RWPE2 (cell line): ENCODE measurements around the gene SPRR2E.
"Not testable (repeated sequence)": the region's sequence is repeated elsewhere in the genome, so short reads cannot be mapped to it uniquely, and the experiment has no call there.

Source experiments
- ATAC-seq: fragments of 200-7000 bp; cut with Tn5 transposase; 3 replicates; pipeline ENCODE4 v1.9.1; 2021; ENCODE audit warnings: low read depth
- DNase-seq: peaks from one replicate; pipeline ENCODE4 v3.0.0-alpha.2; 2020; ENCODE audit warnings: low spot score
- H3K27ac ChIP-seq: fragments of 450-650 bp; 2 replicates; pipeline ENCODE4 v1.5.1; 2017; ENCODE audit warnings: mild to moderate bottlenecking; ENCODE audit not compliant: poor library complexity, severe bottlenecking
- H3K27me3 ChIP-seq: fragments of 250-450 bp; sonication (Bioruptor Pico); 2 replicates; pipeline ENCODE4 v1.5.1; 2021; ENCODE audit warnings: mild to moderate bottlenecking, moderate library complexity; ENCODE audit not compliant: insufficient read depth, poor library complexity, severe bottlenecking
- H3K36me3 ChIP-seq: fragments of 250-450 bp; sonication (Bioruptor Pico); 2 replicates; pipeline ENCODE4 v1.5.1; 2020; ENCODE audit warnings: low read depth, mild to moderate bottlenecking, moderate library complexity
- H3K4me1 ChIP-seq: fragments of 250-450 bp; sonication (Bioruptor Pico); 2 replicates; pipeline ENCODE4 v1.5.1; 2021; ENCODE audit warnings: mild to moderate bottlenecking, moderate library complexity; ENCODE audit not compliant: insufficient read depth, poor library complexity, severe bottlenecking
- H3K4me3 ChIP-seq: fragments of 250-450 bp; sonication (Bioruptor Pico); 2 replicates; pipeline ENCODE4 v1.5.1; 2021; ENCODE audit warnings: mild to moderate bottlenecking, moderate library complexity; ENCODE audit not compliant: severe bottlenecking
- H3K9me3 ChIP-seq: fragments of 250-450 bp; sonication (Bioruptor Pico); 2 replicates; pipeline ENCODE4 v1.5.1; 2021; ENCODE audit warnings: mild to moderate bottlenecking, moderate library complexity; ENCODE audit not compliant: severe bottlenecking
- TF ChIP-seq, protein P1 (sequence below): fragments of 450-650 bp; IDR thresholded peaks from one replicate; pipeline ENCODE4 v1.5.1; 2017; ENCODE audit warnings: mild to moderate bottlenecking, moderate library complexity; ENCODE audit not compliant: poor library complexity, severe bottlenecking

The SPRR2E gene

DNA sequence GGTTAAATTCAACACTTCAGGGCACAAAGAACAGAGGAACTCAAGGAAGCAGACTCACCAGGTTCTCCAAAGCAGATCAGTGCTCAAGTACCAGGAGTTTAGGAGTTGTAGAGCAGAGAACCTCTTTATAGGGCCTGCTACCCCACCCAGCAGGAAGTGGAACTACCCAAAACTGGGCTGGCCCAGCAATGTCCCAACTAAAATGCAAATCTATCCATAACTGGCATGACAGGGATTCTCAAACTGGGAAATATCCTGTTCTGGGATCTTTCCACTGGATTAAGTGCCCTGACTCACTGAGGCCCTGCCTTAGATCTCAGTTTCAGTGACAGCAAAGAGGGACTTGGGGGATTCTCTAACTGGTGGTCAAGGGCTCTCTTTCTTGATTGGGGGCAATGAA lies at the start of gene SPRR2E:
SPRR2E (minus strand) TSS at position 101 of the 400 bp plus-strand sequence. CDS start 775 bp downstream, outside the sequence.
- Histone ChIP-seq H3K27me3 (no peaks in the 10 kb centered on the region), H3K4me1 (peaks cover 19% of the 10 kb centered on the region), H3K36me3 (no peaks in the 10 kb centered on the region), H3K27ac (no peak within 1 kb of the TSS), H3K4me3 (no peak within 1 kb of the TSS), H3K9me3 (no peaks in the 10 kb centered on the region)
- TF ChIP-seq, protein P1, sequence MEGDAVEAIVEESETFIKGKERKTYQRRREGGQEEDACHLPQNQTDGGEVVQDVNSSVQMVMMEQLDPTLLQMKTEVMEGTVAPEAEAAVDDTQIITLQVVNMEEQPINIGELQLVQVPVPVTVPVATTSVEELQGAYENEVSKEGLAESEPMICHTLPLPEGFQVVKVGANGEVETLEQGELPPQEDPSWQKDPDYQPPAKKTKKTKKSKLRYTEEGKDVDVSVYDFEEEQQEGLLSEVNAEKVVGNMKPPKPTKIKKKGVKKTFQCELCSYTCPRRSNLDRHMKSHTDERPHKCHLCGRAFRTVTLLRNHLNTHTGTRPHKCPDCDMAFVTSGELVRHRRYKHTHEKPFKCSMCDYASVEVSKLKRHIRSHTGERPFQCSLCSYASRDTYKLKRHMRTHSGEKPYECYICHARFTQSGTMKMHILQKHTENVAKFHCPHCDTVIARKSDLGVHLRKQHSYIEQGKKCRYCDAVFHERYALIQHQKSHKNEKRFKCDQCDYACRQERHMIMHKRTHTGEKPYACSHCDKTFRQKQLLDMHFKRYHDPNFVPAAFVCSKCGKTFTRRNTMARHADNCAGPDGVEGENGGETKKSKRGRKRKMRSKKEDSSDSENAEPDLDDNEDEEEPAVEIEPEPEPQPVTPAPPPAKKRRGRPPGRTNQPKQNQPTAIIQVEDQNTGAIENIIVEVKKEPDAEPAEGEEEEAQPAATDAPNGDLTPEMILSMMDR = no peak
- no peak for DNase-seq
- no peak for ATAC-seq

DNA sequence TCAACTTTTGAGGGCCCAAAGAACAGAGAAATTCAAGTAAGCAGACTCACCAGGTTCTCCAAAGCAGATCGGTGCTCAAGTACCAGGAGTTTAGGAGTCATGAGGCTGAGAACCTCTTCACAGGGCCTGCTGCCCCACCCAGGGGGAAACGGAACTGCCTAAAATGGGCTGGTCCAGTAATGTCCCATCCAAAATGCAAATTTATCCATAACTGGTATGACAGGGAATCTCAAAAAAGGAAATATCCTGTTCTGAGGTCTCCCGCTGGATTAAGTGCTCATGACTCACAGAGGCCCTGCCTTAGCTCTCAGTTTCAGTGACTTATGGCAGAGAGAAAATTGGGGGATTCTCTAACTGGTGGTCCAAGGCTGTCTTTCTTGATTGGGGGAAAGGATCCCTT lies 47.1 kb upstream of the SPRR2E start:
- peak; percentile 44; the same call in 1 of the 3 replicates for ATAC-seq
- no peaks in the 10 kb centered on the region for H3K36me3 ChIP-seq
- no peak overlapping the region for H3K4me3 ChIP-seq
- no peaks in the 10 kb centered on the region for H3K27me3 ChIP-seq
- no peaks in the 10 kb centered on the region for H3K9me3 ChIP-seq
- TF ChIP-seq, protein P1 = no peak
- DNase-seq = no peak
- no peaks in the 10 kb centered on the region for H3K4me1 ChIP-seq
- H3K27ac ChIP-seq = no peak overlapping the region

DNA sequence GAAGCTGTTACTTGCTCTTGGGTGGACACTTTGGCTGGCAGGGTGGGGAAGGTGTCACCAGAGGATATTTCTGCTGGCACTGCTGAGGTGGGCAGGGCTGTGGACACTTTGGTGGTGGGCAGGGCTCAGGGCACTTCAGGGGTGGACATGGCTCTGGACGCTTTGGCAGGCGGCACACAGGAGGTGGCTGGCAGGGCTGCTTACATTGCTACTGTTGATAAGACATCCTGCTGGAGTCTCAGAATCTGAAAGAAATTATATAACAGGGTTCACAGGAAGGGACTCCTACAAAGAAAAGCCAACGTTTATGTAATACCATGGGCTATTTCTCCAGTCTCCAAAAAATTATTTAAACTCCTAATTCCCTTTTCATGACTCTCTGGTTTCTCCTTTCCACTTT lies 46.2 kb upstream of the SPRR2E start:
- H3K4me1 ChIP-seq = no peaks in the 10 kb centered on the region
- DNase-seq (no peak), ATAC-seq (no peak)
- H3K27ac ChIP-seq = no peak overlapping the region
- H3K27me3 ChIP-seq = no peaks in the 10 kb centered on the region
- H3K4me3 ChIP-seq = no peak overlapping the region
- no peaks in the 10 kb centered on the region for H3K9me3 ChIP-seq
- TF ChIP-seq, protein P1 = no peak
- no peaks in the 10 kb centered on the region for H3K36me3 ChIP-seq

DNA sequence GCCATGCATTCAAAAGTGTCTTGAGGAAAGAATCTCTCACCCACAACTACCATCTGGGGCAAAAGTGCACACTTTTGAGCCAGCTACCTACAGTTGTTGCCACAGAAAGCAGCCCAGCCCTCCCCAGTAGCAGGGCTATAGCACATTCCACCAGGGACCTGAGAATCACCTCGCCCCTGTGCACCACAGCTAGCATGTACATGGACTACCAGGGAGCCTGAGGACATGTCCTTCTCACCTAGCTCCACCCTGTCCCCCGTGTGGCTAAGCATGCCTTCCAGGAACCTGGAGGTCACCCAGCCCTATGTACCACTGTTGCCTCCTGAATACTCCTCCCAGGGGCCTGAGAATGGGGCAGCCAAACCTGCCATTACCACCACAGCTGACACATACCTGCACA lies 39.4 kb upstream of the SPRR2E start:
- Histone ChIP-seq H3K27me3 (no peaks in the 10 kb centered on the region), H3K9me3 (no peaks in the 10 kb centered on the region), H3K4me1 (peaks cover 3% of the 10 kb centered on the region), H3K36me3 (no peaks in the 10 kb centered on the region), H3K4me3 (no peak overlapping the region), H3K27ac (no peak overlapping the region)
- no peak for ATAC-seq
- TF ChIP-seq, protein P1 = no peak
- DNase-seq = no peak

DNA sequence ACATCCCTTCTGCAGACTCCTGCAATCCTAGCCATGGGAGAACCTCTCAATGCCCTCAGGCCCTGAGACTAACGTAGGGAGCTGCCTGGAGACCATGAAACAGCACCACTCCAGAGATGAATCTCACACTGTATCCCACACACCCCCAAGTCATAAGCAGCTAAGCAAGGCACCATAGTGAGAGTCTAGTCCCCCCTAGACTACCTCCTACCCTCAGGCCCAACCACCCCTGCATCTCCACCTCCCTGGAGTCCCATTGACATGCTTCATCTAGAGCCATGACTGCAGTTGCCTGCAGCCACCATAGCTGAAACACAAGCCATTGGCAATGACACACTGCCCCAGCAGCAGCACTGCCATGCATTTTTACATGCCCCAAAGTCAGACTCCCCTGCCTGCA lies 38.9 kb upstream of the SPRR2E start:
- Histone ChIP-seq H3K4me1 (peaks cover 3% of the 10 kb centered on the region), H3K27ac (no peak overlapping the region), H3K9me3 (no peaks in the 10 kb centered on the region), H3K4me3 (no peak overlapping the region), H3K27me3 (no peaks in the 10 kb centered on the region), H3K36me3 (no peaks in the 10 kb centered on the region)
- TF ChIP-seq, protein P1 = no peak
- ATAC-seq = no peak
- DNase-seq = no peak

DNA sequence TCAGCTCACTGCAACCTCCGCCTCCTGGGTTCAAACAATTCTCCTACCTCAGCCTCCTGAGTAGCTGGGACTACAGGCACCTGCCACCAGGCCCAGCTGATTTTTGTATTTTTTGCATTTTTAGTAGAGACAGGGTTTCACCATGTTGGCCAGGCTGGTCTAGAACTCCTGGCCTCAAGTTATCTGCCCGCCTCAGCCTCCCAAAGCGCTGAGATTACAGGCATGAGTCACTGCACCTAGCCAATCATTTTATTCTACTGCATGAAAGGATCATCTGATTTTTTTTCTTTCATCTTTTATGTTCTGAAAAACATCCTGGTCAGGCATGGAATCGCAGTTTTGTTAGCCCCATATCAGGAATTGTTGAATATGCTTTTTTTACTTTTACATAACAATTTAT lies 34.4 kb upstream of the SPRR2E start:
- H3K9me3 ChIP-seq, H3K27ac ChIP-seq, ATAC-seq, DNase-seq, H3K4me3 ChIP-seq, H3K4me1 ChIP-seq, H3K36me3 ChIP-seq, H3K27me3 ChIP-seq: not testable (repeated sequence)
